MG63 (cell line): Measurements from ENCODE around the gene EEPD1. TPM values are rescaled to one million over a fixed set of nuclear protein-coding genes. Genes with fewer than 3 reads are reported as not detected.
A peak's percentile ranks its signal among the peaks of the same experiment; 100 is the strongest.

Source experiments
- DNase-seq: peaks from one replicate; pipeline ENCODE4 v3.0.0-alpha.2; 2020
- H3K27me3 ChIP-seq: fragments of 250-450 bp; sonication (Bioruptor Pico); 2 replicates; pipeline ENCODE4 v1.5.1; 2020; ENCODE audit warnings: mild to moderate bottlenecking, moderate library complexity
- H3K36me3 ChIP-seq: fragments of 250-450 bp; sonication (Bioruptor Pico); 2 replicates; pipeline ENCODE4 v1.5.1; 2020; ENCODE audit warnings: mild to moderate bottlenecking, moderate library complexity
- H3K4me3 ChIP-seq: fragments of 250-450 bp; sonication (Bioruptor Pico); 2 replicates; pipeline ENCODE4 v1.5.1; 2020; ENCODE audit warnings: mild to moderate bottlenecking, moderate library complexity
- H3K9me3 ChIP-seq: fragments of 250-450 bp; sonication (Bioruptor Pico); 2 replicates; pipeline ENCODE4 v1.5.1; 2020; ENCODE audit warnings: mild to moderate bottlenecking, moderate library complexity
- total RNA-seq: library from RNA; depleted of rRNA; stranded (reverse); fragments of >200 nt; shearing (Covaris generic); gene quantifications from 2 replicates; pipeline ENCODE4 v1.2.3, GENCODE V29; 2014; ENCODE audit warnings: low replicate concordance

The EEPD1 gene
- total RNA-seq, 1 experiment from 2014 or later: 8.6 TPM

GRCh38 chr7:36303202-36304098, 150.4 kb downstream of the EEPD1 start:
- Histone ChIP-seq H3K9me3 (no peaks in the 10 kb centered on the region), H3K4me3 (no peak overlapping the region), H3K27me3 (no peaks in the 10 kb centered on the region), H3K36me3 (no peaks in the 10 kb centered on the region)
- peak; percentile 86 for DNase-seq

DNA sequence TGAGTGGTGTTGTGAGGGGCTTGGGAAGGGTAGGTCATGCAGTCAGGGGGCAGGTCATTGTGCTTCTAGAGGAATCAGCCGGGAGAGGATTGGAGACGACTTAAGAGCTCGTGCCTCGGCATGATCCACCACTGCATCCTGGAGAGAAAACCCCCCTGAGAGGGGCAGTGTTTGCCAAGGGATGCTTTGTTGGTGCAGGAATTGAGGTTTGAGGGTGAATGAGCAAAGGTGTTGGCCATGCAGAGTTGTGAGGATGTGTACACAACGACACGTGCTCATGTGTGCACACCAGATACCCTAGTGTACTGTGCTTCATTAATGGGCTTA, 151.0 kb downstream of the EEPD1 start:
- Histone ChIP-seq H3K9me3 (no peaks in the 10 kb centered on the region), H3K27me3 (no peaks in the 10 kb centered on the region), H3K36me3 (no peaks in the 10 kb centered on the region), H3K4me3 (no peak overlapping the region)
- DNase-seq: no peak

- DNase-seq: no peak
- H3K36me3 ChIP-seq: no peaks in the 10 kb centered on the region
- no peaks in the 10 kb centered on the region for H3K9me3 ChIP-seq
- no peak overlapping the region for H3K4me3 ChIP-seq
- H3K27me3 ChIP-seq: no peaks in the 10 kb centered on the region
Measured at GRCh38 chr7:36305226-36305625, 152.2 kb downstream of the EEPD1 start.

DNA sequence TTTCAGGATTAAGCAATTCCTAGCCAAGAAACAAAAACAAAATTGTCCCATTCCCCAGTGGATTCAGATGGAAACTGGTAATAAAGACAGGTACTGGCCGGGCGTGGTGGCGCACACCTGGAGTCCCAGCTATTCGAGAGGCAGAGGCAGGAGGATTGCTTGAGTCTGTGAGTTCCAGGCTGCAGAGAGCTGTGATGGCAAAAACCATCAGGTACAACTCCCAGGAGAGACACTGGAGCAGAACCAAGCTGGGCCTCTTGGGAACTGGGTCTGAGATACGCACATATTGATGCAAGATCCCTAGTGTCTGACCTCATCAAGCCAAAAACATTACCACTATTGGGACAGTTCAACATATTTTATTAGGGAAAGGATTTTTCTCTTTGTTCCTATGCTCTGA, 152.6 kb downstream of the EEPD1 start:
- H3K4me3 ChIP-seq: no peak overlapping the region
- no peak for DNase-seq
- no peaks in the 10 kb centered on the region for H3K9me3 ChIP-seq
- H3K27me3 ChIP-seq: no peaks in the 10 kb centered on the region
- no peaks in the 10 kb centered on the region for H3K36me3 ChIP-seq

DNA sequence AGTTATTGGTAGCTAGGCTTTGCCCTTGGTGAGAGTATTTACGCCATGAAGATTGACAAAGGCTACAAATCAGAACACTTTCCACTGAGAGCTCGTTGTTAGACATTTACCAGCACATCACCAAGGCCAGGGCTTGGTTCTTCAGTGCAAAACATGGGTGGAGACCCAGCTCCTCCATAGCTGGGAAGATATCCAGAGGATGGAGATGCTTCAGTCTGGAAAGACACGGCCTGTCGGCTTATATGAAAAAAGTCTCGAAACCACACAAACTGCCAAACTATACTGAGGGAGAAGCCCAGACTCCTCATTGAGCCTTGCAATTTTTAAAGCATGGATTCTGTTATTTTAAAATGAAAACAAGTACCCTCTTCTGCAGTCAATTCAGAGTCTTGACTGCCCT, 153.2 kb downstream of the EEPD1 start:
- DNase-seq: no peak
- Histone ChIP-seq H3K9me3 (no peaks in the 10 kb centered on the region), H3K27me3 (no peaks in the 10 kb centered on the region), H3K36me3 (no peaks in the 10 kb centered on the region), H3K4me3 (no peak overlapping the region)

- H3K27me3 ChIP-seq: no peaks in the 10 kb centered on the region
- H3K9me3 ChIP-seq: no peaks in the 10 kb centered on the region
- H3K36me3 ChIP-seq: no peaks in the 10 kb centered on the region
- no peak for DNase-seq
- no peak overlapping the region for H3K4me3 ChIP-seq
Measured at GRCh38 chr7:36306722-36307121, 153.7 kb downstream of the EEPD1 start.

DNA sequence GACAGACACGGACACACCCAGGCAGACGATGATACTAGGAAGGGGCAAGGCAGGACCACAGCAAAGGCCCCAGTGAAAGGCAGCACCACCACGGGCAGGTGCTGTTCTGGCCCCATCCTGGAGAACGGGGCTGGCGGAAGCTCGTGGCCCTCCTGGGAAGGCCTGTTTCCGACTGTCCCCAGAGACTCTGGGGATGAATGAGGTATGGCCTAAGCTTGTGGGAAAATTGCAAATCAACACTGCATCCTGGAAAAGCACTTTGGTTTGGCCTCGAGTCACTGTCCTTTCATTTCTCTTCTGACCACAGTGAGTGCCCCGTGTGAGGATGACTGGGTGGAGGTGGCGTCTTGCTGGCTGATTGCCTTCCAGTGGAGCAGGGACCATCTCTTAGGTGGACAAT, 155.0 kb downstream of the EEPD1 start:
- H3K4me3 ChIP-seq: no peak overlapping the region
- H3K36me3 ChIP-seq: no peaks in the 10 kb centered on the region
- DNase-seq: no peak
- no peaks in the 10 kb centered on the region for H3K27me3 ChIP-seq
- no peaks in the 10 kb centered on the region for H3K9me3 ChIP-seq

DNA sequence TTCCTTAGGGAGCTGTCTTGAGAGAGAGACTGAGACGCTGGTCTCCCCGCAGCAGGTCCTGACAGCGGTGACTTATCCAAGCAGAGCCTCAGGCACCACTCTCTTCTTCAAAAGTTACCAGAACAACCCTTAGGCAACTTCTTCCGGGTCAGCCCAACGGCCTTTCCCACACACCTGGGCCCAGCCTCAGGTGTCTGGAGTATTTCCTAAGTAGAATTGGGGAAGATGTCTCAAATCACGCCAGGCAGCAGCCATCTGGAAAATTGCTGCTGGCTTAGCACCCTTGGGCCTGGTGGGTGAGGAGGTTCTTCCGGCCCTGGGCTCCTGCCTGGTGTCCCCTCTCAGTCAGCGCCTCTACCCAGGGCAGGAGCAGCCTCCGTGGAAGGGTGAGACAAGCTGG, 156.2 kb downstream of the EEPD1 start:
- H3K36me3 ChIP-seq: no peaks in the 10 kb centered on the region
- no peak for DNase-seq
- H3K9me3 ChIP-seq: no peaks in the 10 kb centered on the region

GRCh38 chr7:36309716-36310115, 156.7 kb downstream of the EEPD1 start:
- H3K4me3 ChIP-seq: no peak overlapping the region
- no peaks in the 10 kb centered on the region for H3K36me3 ChIP-seq
- no peaks in the 10 kb centered on the region for H3K27me3 ChIP-seq
- H3K9me3 ChIP-seq: no peaks in the 10 kb centered on the region
- DNase-seq: no peak

More for the DNA sequence above, 156.2 kb downstream of the EEPD1 start:
- Histone ChIP-seq H3K4me3 (no peak overlapping the region), H3K27me3 (no peaks in the 10 kb centered on the region)

GRCh38 chr7:36310897-36311296, 157.8 kb downstream of the EEPD1 start:
- no peak overlapping the region for H3K4me3 ChIP-seq
- H3K9me3 ChIP-seq: no peaks in the 10 kb centered on the region
- no peak for DNase-seq
- H3K27me3 ChIP-seq: no peaks in the 10 kb centered on the region
- no peaks in the 10 kb centered on the region for H3K36me3 ChIP-seq

DNA sequence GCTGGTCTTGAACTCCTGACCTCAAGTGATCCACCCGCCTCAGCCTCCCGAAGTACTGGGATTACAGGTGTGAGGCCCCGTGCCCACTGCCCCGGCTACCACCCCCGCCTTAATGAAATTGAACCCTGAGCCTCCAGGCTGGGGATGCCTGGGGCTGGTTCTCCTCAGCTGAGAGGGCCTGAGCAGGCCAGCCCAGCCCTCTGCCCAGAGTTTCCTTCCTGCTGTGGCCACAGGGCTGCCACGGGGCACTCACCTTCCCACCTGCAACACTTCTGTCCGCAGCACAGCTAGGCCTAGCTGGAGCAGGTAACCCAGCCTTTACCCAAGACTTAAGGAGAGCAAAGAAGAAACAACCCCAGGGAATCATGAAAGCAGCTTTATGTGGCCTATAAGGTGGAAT, 158.5 kb downstream of the EEPD1 start:
- no peak for DNase-seq
- Histone ChIP-seq H3K4me3 (no peak overlapping the region), H3K27me3 (no peaks in the 10 kb centered on the region), H3K9me3 (no peaks in the 10 kb centered on the region), H3K36me3 (no peaks in the 10 kb centered on the region)

- DNase-seq: no peak
- Histone ChIP-seq H3K36me3 (no peaks in the 10 kb centered on the region), H3K9me3 (no peaks in the 10 kb centered on the region), H3K27me3 (no peaks in the 10 kb centered on the region), H3K4me3 (no peak overlapping the region)
Measured at GRCh38 chr7:36312064-36312914, 159.2 kb downstream of the EEPD1 start.

DNA sequence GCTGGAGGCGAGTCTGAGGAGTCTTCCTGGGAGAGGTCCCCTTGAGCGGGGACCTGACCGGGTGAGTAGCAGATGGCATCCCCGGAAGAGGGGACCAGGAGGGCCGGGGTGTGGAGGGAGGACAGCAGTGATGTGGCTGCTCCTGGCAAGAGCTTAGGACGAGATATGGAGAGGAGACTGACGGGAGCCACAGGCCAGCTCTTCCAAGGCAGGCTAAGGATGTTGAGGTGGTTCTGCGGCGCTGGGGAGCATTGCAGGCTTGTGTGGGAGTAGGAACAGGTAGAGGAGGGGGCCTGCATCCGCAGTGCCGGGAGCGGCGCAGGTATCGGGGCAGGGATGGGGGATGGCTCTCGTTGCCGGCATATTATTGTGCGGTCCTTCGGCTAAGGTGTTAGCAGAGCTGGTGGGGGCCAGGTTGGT, 159.9 kb downstream of the EEPD1 start:
- H3K36me3 ChIP-seq: no peaks in the 10 kb centered on the region
- no peaks in the 10 kb centered on the region for H3K27me3 ChIP-seq
- H3K9me3 ChIP-seq: no peaks in the 10 kb centered on the region
- no peak for DNase-seq
- H3K4me3 ChIP-seq: no peak overlapping the region

DNA sequence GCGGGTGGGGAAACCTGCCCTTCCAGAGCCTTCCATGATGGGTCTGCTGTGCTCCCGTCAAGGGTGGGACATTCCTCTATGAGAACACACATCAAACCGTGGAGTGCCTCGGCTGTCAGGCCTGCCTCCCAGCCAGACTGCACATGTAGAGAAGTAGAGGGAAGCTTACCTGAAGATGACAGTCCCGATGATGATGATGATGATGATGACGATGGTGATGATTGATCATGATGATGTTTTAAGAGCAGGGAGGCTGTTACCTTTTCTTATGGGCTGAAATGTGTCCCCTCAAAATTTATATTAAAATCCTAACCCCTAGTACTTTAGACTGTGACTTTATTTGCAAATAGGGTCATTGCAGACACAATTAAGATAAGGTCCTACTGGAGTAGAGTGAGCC, 160.6 kb downstream of the EEPD1 start:
- no peaks in the 10 kb centered on the region for H3K9me3 ChIP-seq
- no peaks in the 10 kb centered on the region for H3K27me3 ChIP-seq
- DNase-seq: no peak
- H3K36me3 ChIP-seq: no peaks in the 10 kb centered on the region
- H3K4me3 ChIP-seq: no peak overlapping the region

GRCh38 chr7:36314491-36314890, 161.4 kb downstream of the EEPD1 start:
- no peaks in the 10 kb centered on the region for H3K27me3 ChIP-seq
- no peaks in the 10 kb centered on the region for H3K36me3 ChIP-seq
- no peaks in the 10 kb centered on the region for H3K9me3 ChIP-seq
- no peak overlapping the region for H3K4me3 ChIP-seq
- no peak for DNase-seq

DNA sequence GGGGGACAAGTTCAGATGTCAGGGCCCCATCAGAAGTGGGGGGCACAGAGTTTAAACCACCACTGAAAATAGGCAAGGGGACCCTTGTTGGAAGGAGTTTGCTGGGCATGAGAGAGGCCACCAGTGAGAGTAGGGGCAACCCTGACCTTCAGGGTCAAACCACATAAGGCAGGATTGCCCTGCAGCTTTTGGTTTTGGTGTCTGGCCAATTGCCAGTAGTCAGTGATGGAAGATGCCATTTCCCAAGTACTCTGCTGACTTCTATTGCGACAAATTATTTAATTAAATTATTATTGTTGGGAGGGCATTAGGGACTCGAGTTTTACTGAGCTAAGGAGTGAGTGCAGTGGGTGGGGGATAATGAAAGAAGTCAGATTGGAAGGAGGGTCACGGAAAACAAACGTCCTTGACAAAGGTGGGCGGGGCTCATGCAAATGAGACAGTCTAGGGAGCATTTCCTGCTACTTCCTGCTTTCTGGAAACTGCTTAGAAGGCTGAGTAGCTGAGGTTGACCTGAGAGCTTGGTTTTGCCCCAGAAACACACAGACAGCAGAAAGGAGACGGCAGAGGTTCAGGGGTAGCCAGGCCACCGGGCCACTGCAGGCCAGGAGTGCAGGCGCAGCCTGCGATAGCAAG, 162.4 kb downstream of the EEPD1 start:
- Histone ChIP-seq H3K9me3 (no peaks in the 10 kb centered on the region), H3K36me3 (no peaks in the 10 kb centered on the region), H3K4me3 (no peak overlapping the region), H3K27me3 (no peaks in the 10 kb centered on the region)
- DNase-seq: no peak

DNA sequence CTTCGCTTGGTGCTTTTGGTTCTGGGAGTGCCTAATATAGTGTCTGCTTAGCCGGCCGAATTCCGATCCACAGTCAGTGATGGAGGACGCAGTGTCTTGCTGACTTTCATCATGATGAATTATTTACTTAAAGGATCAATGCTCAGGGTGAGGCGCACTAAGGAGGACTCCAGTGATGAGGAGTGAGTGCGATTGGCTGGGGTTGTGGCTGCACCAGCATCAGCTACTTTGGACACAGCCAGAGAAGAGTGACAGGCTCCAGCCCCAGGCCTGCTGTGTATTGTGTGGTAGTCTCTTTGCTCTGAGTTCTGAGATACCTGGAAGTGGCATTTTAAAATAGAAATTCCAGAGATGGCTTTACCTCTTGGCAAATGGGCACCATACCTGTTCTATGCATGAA, 163.3 kb downstream of the EEPD1 start:
- Histone ChIP-seq H3K9me3 (no peaks in the 10 kb centered on the region), H3K4me3 (no peak overlapping the region), H3K27me3 (no peaks in the 10 kb centered on the region), H3K36me3 (no peaks in the 10 kb centered on the region)
- DNase-seq: no peak
